PC-9 (cell line): ENCODE measurements around the gene ZNF444. TPM values are rescaled to one million over a fixed set of nuclear protein-coding genes. Genes with fewer than 3 reads are reported as not detected.

Experiments used
- BruUV-seq: library from RNA; stranded (reverse); fragments of 400-500 nt; replicated peaks from 2 replicates; lab custom pipeline; 2021; lab: Mats Ljungman, UMichigan
- CTCF ChIA-PET: fragments of 300-600 bp; sonication (Branson Sonifier 250); formaldehyde crosslinking; loops from one replicate; lab custom pipeline; 2022; ENCODE audit warnings: antibody characterized with exemption; lab: Charles Lee
- POLR2A ChIA-PET: fragments of 300-600 bp; sonication (Branson Sonifier 250); formaldehyde crosslinking; loops from one replicate; lab custom pipeline; 2022; ENCODE audit warnings: antibody characterized with exemption; ENCODE audit not compliant: unreplicated experiment; lab: Charles Lee
- DNase-seq, 2 experiments: peaks; one replicate each; pipeline versions ENCODE4 v3.0.0 to v3.0.0-alpha.2; 2015 to 2022; ENCODE audit warnings: mixed read lengths in 1 of 2
- H2AFZ ChIP-seq: fragments of 200-600 bp; sonication (generic); 2 replicates; pipeline ENCODE4 v1.8.1; 2017; ENCODE audit warnings: antibody characterized with exemption
- H3F3A ChIP-seq: fragments of 200-600 bp; sonication (generic); 2 replicates; pipeline ENCODE4 v1.8.1; 2017; ENCODE audit warnings: antibody characterized with exemption, mild to moderate bottlenecking, low read depth; ENCODE audit not compliant: insufficient read depth
- H3K27ac ChIP-seq: fragments of 200-600 bp; sonication (generic); 2 replicates; pipeline ENCODE4 v1.6.1; 2016; ENCODE audit warnings: mixed run types
- H3K27me3 ChIP-seq: fragments of 200-600 bp; sonication (generic); 2 replicates; pipeline ENCODE4 v1.6.1; 2016; ENCODE audit warnings: low read depth, mixed run types; ENCODE audit not compliant: insufficient read depth
- H3K36me3 ChIP-seq: fragments of 200-600 bp; sonication (generic); 2 replicates; pipeline ENCODE4 v1.6.1; 2016; ENCODE audit warnings: low read depth, mixed run types
- H3K4me1 ChIP-seq: fragments of 200-600 bp; sonication (generic); replicated peaks from 2 replicates; pipeline ENCODE4 v1.6.1; 2016; ENCODE audit warnings: mixed run types; ENCODE audit not compliant: insufficient read depth
- H3K4me2 ChIP-seq: fragments of 200-600 bp; sonication (generic); 2 replicates; pipeline ENCODE4 v1.6.1; 2017; ENCODE audit warnings: mixed run types
- H3K4me3 ChIP-seq: fragments of 200-600 bp; sonication (generic); 2 replicates; pipeline ENCODE4 v1.6.1; 2016; ENCODE audit warnings: mixed run types
- H3K79me2 ChIP-seq: fragments of 200-600 bp; sonication (generic); 2 replicates; pipeline ENCODE4 v1.6.1; 2017; ENCODE audit warnings: low read depth, mixed run types
- H3K9me2 ChIP-seq: fragments of 200-600 bp; sonication (generic); 2 replicates; pipeline ENCODE4 v1.8.1; 2017; ENCODE audit warnings: mild to moderate bottlenecking; ENCODE audit not compliant: insufficient read depth
- H3K9me3 ChIP-seq: fragments of 200-600 bp; sonication (generic); 2 replicates; pipeline ENCODE4 v1.8.1; 2016; ENCODE audit warnings: low read depth; ENCODE audit not compliant: insufficient read depth
- H4K20me1 ChIP-seq: fragments of 200-600 bp; sonication (generic); 2 replicates; pipeline ENCODE4 v1.8.1; 2017; ENCODE audit not compliant: insufficient read depth
- EZH2 ChIP-seq: fragments of 200-600 bp; sonication (generic); IDR thresholded peaks from 2 replicates; pipeline ENCODE4 v1.8.0; 2017; ENCODE audit warnings: antibody characterized with exemption, low read depth
- intact Hi-C: fragments of 100-400 bp; cut with micrococcal nuclease; formaldehyde crosslinking; loops from one replicate; pipeline ENCODE4 v1.10.0; 2022; ENCODE audit not compliant: unreplicated experiment
- total RNA-seq: library from RNA; stranded (reverse); gene quantifications from 2 replicates; pipeline ENCODE4 v1.2.3, GENCODE V29; 2021
- TF ChIP-seq, protein P1 (sequence below): fragments of 200-600 bp; sonication (generic); conservative IDR thresholded peaks from 2 replicates; pipeline ENCODE4 v1.6.1; 2017; ENCODE audit warnings: mixed run types, antibody characterized with exemption, mild to moderate bottlenecking, moderate library complexity

The ZNF444 gene
- total RNA-seq, 1 experiment from 2014 or later: 50.5 TPM

DNA sequence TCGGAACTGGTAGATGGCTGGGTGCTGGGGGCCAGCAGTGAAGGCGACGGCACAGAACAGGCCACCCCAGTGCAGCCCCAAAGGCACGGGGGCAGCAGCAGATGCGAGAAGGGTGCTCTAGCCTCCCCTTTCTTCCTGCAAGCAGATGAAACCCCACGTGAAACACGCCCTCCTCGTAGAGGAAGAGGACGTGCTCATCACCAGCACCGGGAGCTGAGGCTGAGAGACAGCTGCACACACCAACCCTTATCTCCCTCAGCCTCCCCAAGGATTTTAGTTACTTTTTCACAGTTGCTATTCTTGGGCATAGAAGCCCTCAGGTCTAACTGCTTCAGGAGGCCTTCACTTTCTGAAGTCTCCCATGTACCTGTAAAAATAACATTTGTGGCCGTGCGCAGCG lies 31.9 kb upstream of the ZNF444 start:
- no peak overlapping the region for H3K4me3 ChIP-seq

DNA sequence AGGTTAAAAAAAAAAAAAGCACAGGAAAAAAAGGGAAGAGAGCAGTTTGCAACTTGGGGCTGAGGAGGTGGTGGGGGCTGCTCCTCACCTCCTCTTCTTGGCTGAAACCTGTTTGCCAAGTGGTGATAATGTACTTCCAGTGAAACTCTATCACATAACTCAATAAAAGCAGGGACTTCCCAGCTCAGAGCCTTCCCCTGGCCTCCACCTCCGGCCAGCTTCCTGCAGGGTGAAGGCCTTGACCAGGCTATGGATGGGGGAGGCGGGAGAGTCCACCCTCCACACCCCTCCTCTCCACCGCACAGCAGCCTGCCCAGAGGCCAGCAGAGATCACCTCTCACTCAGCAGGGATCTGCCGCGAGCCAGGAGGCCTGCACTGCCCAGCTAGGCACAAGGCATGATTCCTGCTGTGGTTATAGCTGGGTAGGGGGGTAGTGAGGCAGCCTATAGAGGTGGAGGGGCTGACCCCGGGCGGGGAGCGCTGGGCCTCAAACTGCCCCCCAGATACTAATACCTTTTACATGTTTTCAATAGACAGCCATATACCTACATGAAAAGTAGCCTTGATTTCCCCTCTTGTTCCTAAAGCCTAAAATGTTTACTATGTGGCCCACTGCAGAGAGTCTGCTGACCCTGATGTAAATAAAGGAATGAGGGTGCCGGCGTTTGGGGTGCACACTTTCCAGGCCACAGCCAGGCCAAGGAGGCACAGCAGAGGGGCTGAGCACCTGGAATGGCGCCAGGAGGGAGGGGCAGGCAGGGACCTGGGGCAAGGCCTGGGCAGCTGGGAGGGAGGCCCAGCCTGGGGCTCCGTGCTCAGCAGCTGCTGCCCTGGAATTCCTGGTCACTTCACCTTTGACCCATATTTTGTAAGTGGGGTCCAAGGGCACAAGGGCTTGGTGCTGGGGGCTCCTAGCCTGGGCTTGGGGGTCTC lies 30.3 kb upstream of the ZNF444 start:
- ChIA-PET CTCF (no interaction called here), POLR2A (no interaction called here)
- Histone ChIP-seq H2AFZ (no peak overlapping the region), H3K4me2 (peak overlapping the region; percentile 50), H3K4me1 (peaks cover 24% of the 10 kb centered on the region), H4K20me1 (peaks cover 95% of the 10 kb centered on the region), H3K4me3 (no peak overlapping the region), H3K27ac (peak overlapping the region; percentile 69), H3K9me2 (no peaks in the 10 kb centered on the region), H3K36me3 (no peaks in the 10 kb centered on the region; the same call in 1 of the 2 replicates), H3F3A (peaks cover 12% of the 10 kb centered on the region), H3K27me3 (no peaks in the 10 kb centered on the region), H3K79me2 (peaks cover 99% of the 10 kb centered on the region), H3K9me3 (no peaks in the 10 kb centered on the region)
- peak; percentile 71 to 78 for DNase-seq
- no TSS peak for BruUV-seq
- intact Hi-C loops: no loop called here
- no peak for TF ChIP-seq EZH2
- TF ChIP-seq, protein P1, sequence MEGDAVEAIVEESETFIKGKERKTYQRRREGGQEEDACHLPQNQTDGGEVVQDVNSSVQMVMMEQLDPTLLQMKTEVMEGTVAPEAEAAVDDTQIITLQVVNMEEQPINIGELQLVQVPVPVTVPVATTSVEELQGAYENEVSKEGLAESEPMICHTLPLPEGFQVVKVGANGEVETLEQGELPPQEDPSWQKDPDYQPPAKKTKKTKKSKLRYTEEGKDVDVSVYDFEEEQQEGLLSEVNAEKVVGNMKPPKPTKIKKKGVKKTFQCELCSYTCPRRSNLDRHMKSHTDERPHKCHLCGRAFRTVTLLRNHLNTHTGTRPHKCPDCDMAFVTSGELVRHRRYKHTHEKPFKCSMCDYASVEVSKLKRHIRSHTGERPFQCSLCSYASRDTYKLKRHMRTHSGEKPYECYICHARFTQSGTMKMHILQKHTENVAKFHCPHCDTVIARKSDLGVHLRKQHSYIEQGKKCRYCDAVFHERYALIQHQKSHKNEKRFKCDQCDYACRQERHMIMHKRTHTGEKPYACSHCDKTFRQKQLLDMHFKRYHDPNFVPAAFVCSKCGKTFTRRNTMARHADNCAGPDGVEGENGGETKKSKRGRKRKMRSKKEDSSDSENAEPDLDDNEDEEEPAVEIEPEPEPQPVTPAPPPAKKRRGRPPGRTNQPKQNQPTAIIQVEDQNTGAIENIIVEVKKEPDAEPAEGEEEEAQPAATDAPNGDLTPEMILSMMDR: no peak

More for the DNA sequence above, 31.9 kb upstream of the ZNF444 start:
- Histone ChIP-seq H3K9me3 (no peaks in the 10 kb centered on the region), H3K9me2 (no peaks in the 10 kb centered on the region), H3K79me2 (peaks cover 99% of the 10 kb centered on the region), H3K4me1 (peaks cover 24% of the 10 kb centered on the region), H3F3A (peaks cover 15% of the 10 kb centered on the region), H3K27ac (no peak overlapping the region), H4K20me1 (peaks cover 91% of the 10 kb centered on the region), H3K27me3 (no peaks in the 10 kb centered on the region), H3K36me3 (no peaks in the 10 kb centered on the region; the same call in 1 of the 2 replicates), H2AFZ (no peak overlapping the region), H3K4me2 (no peak overlapping the region)
- BruUV-seq: no TSS peak
- POLR2A ChIA-PET: no interaction called here
- DNase-seq: peak in 1 of 2 experiments; percentile 4
- TF ChIP-seq, protein P1: no peak
- no peak for TF ChIP-seq EZH2
- intact Hi-C loops: no loop called here
- CTCF ChIA-PET: no interaction called here

DNA sequence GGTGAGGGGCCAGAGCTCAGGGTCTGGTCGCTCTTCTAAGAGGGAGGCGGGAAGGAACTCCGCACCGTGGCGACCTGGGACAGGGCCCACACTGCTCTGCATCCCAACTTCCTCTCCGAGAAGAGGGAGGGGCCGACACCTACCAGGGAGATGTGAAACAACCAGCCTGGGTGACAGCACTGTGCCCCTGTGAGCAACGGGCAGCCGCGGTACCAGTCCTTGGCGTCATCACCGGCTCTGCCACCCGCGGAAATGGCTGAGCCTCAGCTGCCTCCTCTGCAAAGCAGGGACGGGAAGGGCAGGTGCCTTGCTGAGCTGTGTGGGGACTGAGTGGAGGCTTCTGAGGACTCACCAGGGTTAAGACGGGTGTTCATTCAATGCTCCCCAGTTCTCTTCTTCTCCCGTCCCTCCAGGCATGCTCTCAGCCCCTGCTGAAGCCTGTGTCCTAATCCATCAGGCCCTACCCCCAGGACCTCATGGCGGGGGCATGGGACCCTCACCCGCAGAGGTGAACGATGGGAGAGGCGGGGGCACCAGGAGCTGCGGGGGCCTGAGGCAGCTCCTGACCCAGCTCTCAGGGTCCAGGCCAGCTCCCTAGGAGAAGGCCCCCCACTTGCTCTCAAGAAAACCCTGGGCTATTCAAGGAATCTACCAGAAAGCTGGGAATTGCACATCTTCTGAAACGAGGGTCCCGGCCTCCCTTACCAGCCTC lies 29.3 kb upstream of the ZNF444 start:
- TF ChIP-seq, protein P1: no peak
- no peak for TF ChIP-seq EZH2
- H2AFZ ChIP-seq: no peak overlapping the region
- peaks cover 96% of the 10 kb centered on the region for H4K20me1 ChIP-seq
- intact Hi-C loops: no loop called here
- H3K27ac ChIP-seq: peak overlapping the region; percentile 69; the same call in 1 of the 2 replicates
- peaks cover 24% of the 10 kb centered on the region for H3K4me1 ChIP-seq
- H3K27me3 ChIP-seq: no peaks in the 10 kb centered on the region
- H3K9me3 ChIP-seq: no peaks in the 10 kb centered on the region
- ChIA-PET POLR2A (no interaction called here), CTCF (no interaction called here)
- peak overlapping the region; percentile 50; the same call in 1 of the 2 replicates for H3K4me2 ChIP-seq
- peaks cover 99% of the 10 kb centered on the region for H3K79me2 ChIP-seq
- no peaks in the 10 kb centered on the region; the same call in 1 of the 2 replicates for H3K36me3 ChIP-seq
- BruUV-seq: no TSS peak
- DNase-seq: peak; percentile 8 to 32
- no peaks in the 10 kb centered on the region for H3K9me2 ChIP-seq
- H3K4me3 ChIP-seq: no peak overlapping the region
- H3F3A ChIP-seq: peaks cover 12% of the 10 kb centered on the region
